ENCODE data around the gene PLPPR1. TPM values are rescaled to one million over a fixed set of nuclear protein-coding genes. Genes with fewer than 3 reads are reported as not detected.

Gene PLPPR1
- total RNA-seq, 6 experiments from 2014 or later = not detected

DNA sequence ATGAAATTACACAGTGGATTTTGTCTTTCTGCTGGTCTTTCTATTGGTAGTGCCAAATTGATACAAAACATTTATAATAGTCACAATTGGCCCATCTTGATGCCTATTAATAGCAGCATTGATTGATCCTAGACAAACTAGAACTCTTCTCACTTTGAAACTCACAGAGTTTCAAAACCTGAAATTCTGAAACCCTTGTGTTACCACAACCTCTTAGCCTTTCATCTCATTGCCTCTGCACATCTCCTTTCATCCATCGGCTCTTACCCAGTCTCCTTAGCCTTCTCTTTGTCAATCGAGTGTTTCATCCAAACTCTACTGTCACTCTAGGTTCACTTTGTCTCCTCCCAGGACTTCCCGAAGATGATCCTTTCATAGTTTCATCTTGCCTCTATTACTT, 22.1 kb downstream of the PLPPR1 start:
- H3K27ac Mint-ChIP-seq = no peak overlapping the region
- no peak overlapping the region for H3K4me3 Mint-ChIP-seq
- no peak for DNase-seq
- peaks cover 51% of the 10 kb centered on the region for H3K9me3 Mint-ChIP-seq
- H3K4me1 Mint-ChIP-seq (ENCODE audit: low read depth) = no peaks in the 10 kb centered on the region
- H3K27me3 Mint-ChIP-seq (ENCODE audit: insufficient read depth) = no peaks in the 10 kb centered on the region; the same call in 1 of the 2 replicates
- no peaks in the 10 kb centered on the region for H3K36me3 Mint-ChIP-seq (ENCODE audit: low read depth)
- TF ChIP-seq, protein P1, sequence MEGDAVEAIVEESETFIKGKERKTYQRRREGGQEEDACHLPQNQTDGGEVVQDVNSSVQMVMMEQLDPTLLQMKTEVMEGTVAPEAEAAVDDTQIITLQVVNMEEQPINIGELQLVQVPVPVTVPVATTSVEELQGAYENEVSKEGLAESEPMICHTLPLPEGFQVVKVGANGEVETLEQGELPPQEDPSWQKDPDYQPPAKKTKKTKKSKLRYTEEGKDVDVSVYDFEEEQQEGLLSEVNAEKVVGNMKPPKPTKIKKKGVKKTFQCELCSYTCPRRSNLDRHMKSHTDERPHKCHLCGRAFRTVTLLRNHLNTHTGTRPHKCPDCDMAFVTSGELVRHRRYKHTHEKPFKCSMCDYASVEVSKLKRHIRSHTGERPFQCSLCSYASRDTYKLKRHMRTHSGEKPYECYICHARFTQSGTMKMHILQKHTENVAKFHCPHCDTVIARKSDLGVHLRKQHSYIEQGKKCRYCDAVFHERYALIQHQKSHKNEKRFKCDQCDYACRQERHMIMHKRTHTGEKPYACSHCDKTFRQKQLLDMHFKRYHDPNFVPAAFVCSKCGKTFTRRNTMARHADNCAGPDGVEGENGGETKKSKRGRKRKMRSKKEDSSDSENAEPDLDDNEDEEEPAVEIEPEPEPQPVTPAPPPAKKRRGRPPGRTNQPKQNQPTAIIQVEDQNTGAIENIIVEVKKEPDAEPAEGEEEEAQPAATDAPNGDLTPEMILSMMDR (IDR thresholded peaks at IDR 0.05) = no peak

DNA sequence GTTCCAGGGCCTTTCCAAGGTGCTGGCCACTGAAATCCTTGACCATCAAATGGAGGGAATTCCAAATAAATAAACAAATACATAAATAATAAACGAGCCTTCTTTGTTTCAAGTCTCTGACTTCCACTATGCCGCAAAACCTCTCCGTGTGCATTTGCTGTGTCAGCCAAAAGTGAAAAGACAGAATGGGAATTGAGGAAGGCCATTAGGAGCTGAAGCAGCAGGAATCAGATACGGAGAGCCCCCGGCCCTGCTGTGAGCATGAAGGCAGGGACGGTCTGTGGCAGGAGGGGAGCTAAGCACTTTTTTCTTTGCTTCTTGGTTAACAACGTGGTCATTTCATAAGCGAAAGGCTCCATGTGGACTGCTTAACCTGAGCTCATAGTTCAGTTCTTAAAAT, 26.1 kb downstream of the PLPPR1 start:
- H3K9me3 Mint-ChIP-seq = peaks cover 39% of the 10 kb centered on the region
- no peaks in the 10 kb centered on the region for H3K36me3 Mint-ChIP-seq (ENCODE audit: low read depth)
- H3K4me3 Mint-ChIP-seq = no peak overlapping the region
- no peaks in the 10 kb centered on the region; the same call in 1 of the 2 replicates for H3K27me3 Mint-ChIP-seq (ENCODE audit: insufficient read depth)
- DNase-seq = no peak
- no peak overlapping the region for H3K27ac Mint-ChIP-seq
- TF ChIP-seq, protein P1 (IDR thresholded peaks at IDR 0.05) = no peak
- no peaks in the 10 kb centered on the region for H3K4me1 Mint-ChIP-seq (ENCODE audit: low read depth)

DNA sequence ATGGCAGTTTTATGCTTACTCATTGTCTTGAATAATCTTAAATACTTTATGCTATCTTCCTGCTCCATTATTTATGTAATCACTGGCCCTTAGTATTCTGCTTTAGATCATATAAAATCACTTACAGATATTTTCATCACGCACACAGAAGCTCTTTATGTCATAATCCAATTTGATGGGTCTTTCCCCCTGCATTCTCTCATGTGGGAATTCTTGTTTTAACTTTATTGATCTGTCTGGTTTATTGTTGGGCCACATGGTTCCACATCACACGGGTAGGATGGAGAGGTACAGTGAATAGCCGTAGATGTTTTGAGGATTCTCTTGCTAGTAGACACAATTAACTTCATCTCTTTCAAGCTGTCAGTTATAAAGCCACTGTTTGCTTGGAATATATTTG, 27.0 kb downstream of the PLPPR1 start:
- H3K27me3 Mint-ChIP-seq (ENCODE audit: insufficient read depth) = no peaks in the 10 kb centered on the region

DNA sequence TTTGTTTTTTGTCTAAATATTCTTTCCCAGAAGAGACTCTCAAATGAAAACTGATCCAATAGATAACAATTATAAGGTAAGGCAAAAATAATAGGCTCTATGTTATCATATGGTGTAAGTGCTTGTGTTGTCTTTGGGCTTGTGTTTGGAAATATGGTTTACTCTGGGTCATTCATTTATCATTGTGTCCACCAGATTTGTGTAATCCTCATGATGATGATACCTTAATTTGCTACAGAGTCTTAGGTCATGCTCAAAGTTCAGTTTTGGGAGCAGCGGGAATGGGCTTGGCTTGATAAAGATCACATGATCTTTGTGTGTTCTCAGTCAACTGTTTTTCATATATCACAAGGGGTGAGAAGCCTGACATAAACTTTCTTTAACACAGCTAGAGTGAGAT, 34.2 kb downstream of the PLPPR1 start:
- Mint-ChIP-seq H3K36me3 (ENCODE audit: low read depth) (no peaks in the 10 kb centered on the region), H3K27ac (no peak overlapping the region), H3K27me3 (ENCODE audit: insufficient read depth) (no peaks in the 10 kb centered on the region), H3K4me1 (ENCODE audit: low read depth) (no peaks in the 10 kb centered on the region), H3K4me3 (no peak overlapping the region), H3K9me3 (peaks cover 10% of the 10 kb centered on the region)
- no peak for DNase-seq
- TF ChIP-seq, protein P1 (IDR thresholded peaks at IDR 0.05) = no peak

More for the DNA sequence above, 27.0 kb downstream of the PLPPR1 start:
- no peak overlapping the region for H3K27ac Mint-ChIP-seq
- H3K4me1 Mint-ChIP-seq (ENCODE audit: low read depth) = no peaks in the 10 kb centered on the region
- H3K9me3 Mint-ChIP-seq = peaks cover 35% of the 10 kb centered on the region
- no peak for DNase-seq
- TF ChIP-seq, protein P1 (IDR thresholded peaks at IDR 0.05) = no peak
- H3K36me3 Mint-ChIP-seq (ENCODE audit: low read depth) = no peaks in the 10 kb centered on the region
- H3K4me3 Mint-ChIP-seq = no peak overlapping the region

DNA sequence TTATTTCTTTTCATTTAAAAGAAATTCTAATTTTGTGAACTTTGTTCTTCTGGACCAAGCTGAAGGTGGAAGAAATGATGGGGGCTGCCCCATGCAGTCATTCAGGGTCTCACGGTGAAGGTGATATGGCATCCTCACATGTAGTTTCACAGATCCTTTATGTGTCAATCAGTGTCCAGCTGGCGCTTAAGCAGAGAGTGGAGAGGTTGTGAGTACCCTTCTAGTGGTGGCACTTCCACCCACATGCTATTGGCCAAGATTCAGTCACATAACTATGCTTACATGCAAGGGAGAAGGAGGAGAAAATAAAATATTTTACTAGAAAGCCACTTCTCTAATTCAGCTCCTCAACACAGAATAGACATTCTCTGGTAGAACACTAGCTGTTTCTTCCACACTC, 34.7 kb downstream of the PLPPR1 start:
- peaks cover 11% of the 10 kb centered on the region for H3K9me3 Mint-ChIP-seq
- TF ChIP-seq, protein P1 (IDR thresholded peaks at IDR 0.05) = no peak
- no peaks in the 10 kb centered on the region for H3K27me3 Mint-ChIP-seq (ENCODE audit: insufficient read depth)
- no peaks in the 10 kb centered on the region for H3K4me1 Mint-ChIP-seq (ENCODE audit: low read depth)
- no peak overlapping the region for H3K27ac Mint-ChIP-seq
- no peaks in the 10 kb centered on the region for H3K36me3 Mint-ChIP-seq (ENCODE audit: low read depth)
- H3K4me3 Mint-ChIP-seq = no peak overlapping the region
- no peak for DNase-seq

DNA sequence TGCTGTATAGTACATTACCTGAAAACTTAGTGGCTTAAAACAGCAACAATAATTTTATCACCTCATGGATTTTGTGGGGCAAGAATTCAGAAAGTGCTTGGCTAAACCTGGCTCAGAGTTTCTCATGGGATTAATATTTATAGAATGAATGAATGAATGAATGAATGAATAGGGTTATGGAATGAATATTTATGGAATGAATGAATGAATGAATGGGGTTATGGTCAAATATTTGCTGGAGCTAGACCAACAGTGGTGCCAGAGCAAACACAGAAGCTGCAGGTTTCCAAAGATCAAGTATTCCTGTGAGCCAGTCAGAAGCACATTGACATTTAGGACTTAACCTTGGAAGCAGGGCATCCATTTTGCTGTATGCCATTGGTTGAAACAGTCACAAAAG, 35.7 kb downstream of the PLPPR1 start:
- no peak overlapping the region for H3K4me3 Mint-ChIP-seq
- TF ChIP-seq, protein P1 (IDR thresholded peaks at IDR 0.05) = no peak
- no peaks in the 10 kb centered on the region for H3K36me3 Mint-ChIP-seq (ENCODE audit: low read depth)
- H3K4me1 Mint-ChIP-seq (ENCODE audit: low read depth) = no peaks in the 10 kb centered on the region
- H3K9me3 Mint-ChIP-seq = peaks cover 11% of the 10 kb centered on the region
- no peaks in the 10 kb centered on the region for H3K27me3 Mint-ChIP-seq (ENCODE audit: insufficient read depth)
- DNase-seq = no peak
- H3K27ac Mint-ChIP-seq = no peak overlapping the region

Measured in HFFc6 (cell line).